GM10266 (cell line): ENCODE results near the gene DSC1.
"Not testable (repeated sequence)": the region's sequence is repeated elsewhere in the genome, so short reads cannot be mapped to it uniquely, and the experiment has no call there.

Experiments
- DNase-seq: peaks from one replicate; pipeline ENCODE4 v3.0.0; 2012; ENCODE audit errors: extremely low spot score
- CTCF ChIP-seq: IDR thresholded peaks from 2 replicates; pipeline ENCODE4 v1.5.1; 2012; ENCODE audit warnings: mild to moderate bottlenecking, low read depth; ENCODE audit not compliant: control insufficient read depth, insufficient read depth; ENCODE audit errors: missing control alignments

DSC1 gene

GRCh38 chr18:31125878-31126277 lies 36.8 kb downstream of the DSC1 start:
- no peak for TF ChIP-seq CTCF
- DNase-seq: no peak

GRCh38 chr18:31123125-31123524 lies 39.5 kb downstream of the DSC1 start:
- DNase-seq: not testable (repeated sequence)

GRCh38 chr18:31120594-31120993 lies 42.1 kb downstream of the DSC1 start:
- DNase-seq: no peak

GRCh38 chr18:31116853-31117595 lies 45.6 kb downstream of the DSC1 start:
- TF ChIP-seq CTCF: no peak
- no peak for DNase-seq

More at GRCh38 chr18:31120594-31120993, 42.1 kb downstream of the DSC1 start:
- no peak for TF ChIP-seq CTCF

- no peak for DNase-seq
- TF ChIP-seq CTCF: no peak
These were observed 49.9 kb downstream of the DSC1 start for GRCh38 chr18:31112804-31113203.

GRCh38 chr18:31105733-31106132 lies 56.9 kb downstream of the DSC1 start:
- DNase-seq: no peak
- no peak for TF ChIP-seq CTCF

- DNase-seq: no peak
- TF ChIP-seq CTCF: no peak
These were observed 58.2 kb downstream of the DSC1 start for GRCh38 chr18:31104444-31104843.

- no peak for TF ChIP-seq CTCF
- no peak for DNase-seq
These were observed 59.2 kb downstream of the DSC1 start for GRCh38 chr18:31103423-31103822.
